Liver (tissue), 9 donors: ENCODE measurements around the gene TRIOBP. TPM values are rescaled to one million over a fixed set of nuclear protein-coding genes. Genes with fewer than 3 reads are reported as not detected.

ENCODE experiments used
- DNase-seq: peaks from one replicate; pipeline ENCODE4 v3.0.0-alpha.2; 2017; ENCODE audit warnings: low spot score
- H3K27ac ChIP-seq, 2 donors: one replicate each; pipeline ENCODE4 v1.7.0; 2013; ENCODE audit warnings: inconsistent platforms in 2 of 2, low read length in 2 of 2, control low read depth in 1 of 2, low read depth in 1 of 2, mild to moderate bottlenecking in 1 of 2
- H3K27me3 ChIP-seq, 4 donors: one replicate each; pipeline versions ENCODE4 v1.6.1 to v1.7.0; 2013; ENCODE audit warnings: low read length in 3 of 4, inconsistent platforms in 1 of 4, mild to moderate bottlenecking in 1 of 4, moderate library complexity in 1 of 4; ENCODE audit not compliant: control insufficient read depth in 4 of 4, insufficient read depth in 4 of 4
- H3K36me3 ChIP-seq, 4 donors: one replicate each; pipeline versions ENCODE4 v1.6.1 to v1.7.0; 2013; ENCODE audit warnings: low read length in 3 of 4, mild to moderate bottlenecking in 3 of 4, low read depth in 1 of 4, moderate library complexity in 1 of 4; ENCODE audit not compliant: control insufficient read depth in 4 of 4, insufficient read depth in 3 of 4
- H3K4me1 ChIP-seq, 4 donors: one replicate each; pipeline versions ENCODE4 v1.6.1 to v1.7.0; 2013; ENCODE audit warnings: low read length in 3 of 4, mild to moderate bottlenecking in 3 of 4, moderate library complexity in 1 of 4; ENCODE audit not compliant: control insufficient read depth in 4 of 4, insufficient read depth in 4 of 4
- H3K4me3 ChIP-seq, 3 donors: one replicate each; pipeline versions ENCODE4 v1.6.1 to v1.7.0; 2013; ENCODE audit warnings: low read length in 3 of 3, control low read depth in 1 of 3, low read depth in 1 of 3, mild to moderate bottlenecking in 1 of 3
- H3K9ac ChIP-seq, 2 donors: one replicate each; pipeline ENCODE4 v1.7.0; 2013; ENCODE audit warnings: low read length in 2 of 2, mild to moderate bottlenecking in 2 of 2, moderate library complexity in 2 of 2, control low read depth in 1 of 2, low read depth in 1 of 2
- H3K9me3 ChIP-seq, 4 donors: one replicate each; pipeline versions ENCODE4 v1.6.1 to v1.7.0; 2013; ENCODE audit warnings: low read length in 3 of 4; ENCODE audit not compliant: control insufficient read depth in 4 of 4
- CTCF ChIP-seq: fragments of 150-350 bp; IDR thresholded peaks from 2 replicates; pipeline ENCODE4 v1.5.1; 2017; ENCODE audit warnings: improper control_type of control experiment, low read depth, low read length; ENCODE audit not compliant: missing input control
- EGR1 ChIP-seq, 2 donors: IDR thresholded peaks; 2 replicates each; pipeline ENCODE4 v1.6.1; 2016 to 2018; ENCODE audit warnings: antibody characterized with exemption in 2 of 2, low read depth in 2 of 2
- FOXA2 ChIP-seq: IDR thresholded peaks from 2 replicates; pipeline ENCODE4 v1.6.1; 2016; ENCODE audit warnings: antibody characterized with exemption
- GABPA ChIP-seq, 2 donors: IDR thresholded peaks in 1 of 2; conservative IDR thresholded peaks in 1 of 2; 2 replicates each; pipeline ENCODE4 v1.6.1; 2016; ENCODE audit warnings: antibody characterized with exemption in 2 of 2, mild to moderate bottlenecking in 1 of 2, moderate library complexity in 1 of 2
- HNF4A ChIP-seq, 2 donors: conservative IDR thresholded peaks; 2 replicates each; pipeline ENCODE4 v1.6.1; 2016; ENCODE audit warnings: antibody characterized with exemption in 2 of 2, mild to moderate bottlenecking in 2 of 2
- HNF4G ChIP-seq: IDR thresholded peaks from 2 replicates; pipeline ENCODE4 v1.6.1; 2016; ENCODE audit warnings: antibody characterized with exemption
- NR2F2 ChIP-seq: IDR thresholded peaks from 2 replicates; pipeline ENCODE4 v1.6.1; 2016; ENCODE audit warnings: antibody characterized with exemption
- RXRA ChIP-seq, 2 donors: IDR thresholded peaks; 2 replicates each; pipeline ENCODE4 v1.6.1; 2017 to 2018; ENCODE audit warnings: antibody characterized with exemption in 2 of 2, mild to moderate bottlenecking in 1 of 2
- TAF1 ChIP-seq: conservative IDR thresholded peaks from 2 replicates; pipeline ENCODE4 v1.6.1; 2016; ENCODE audit warnings: antibody characterized with exemption, mild to moderate bottlenecking
- YY1 ChIP-seq: IDR thresholded peaks from 2 replicates; pipeline ENCODE4 v1.6.1; 2016; ENCODE audit warnings: antibody characterized with exemption, mild to moderate bottlenecking
- ZBTB33 ChIP-seq: IDR thresholded peaks from 2 replicates; pipeline ENCODE4 v1.6.1; 2016; ENCODE audit warnings: antibody characterized with exemption
- WGBS: extraction: QIAGEN DNeasy Blood & Tissue Kit; methylation state at CpG from one replicate; pipeline ENCODE4 v1.1.7; 2013; 5-methylcytosine and 5-hydroxymethylcytosine counted together
- polyA plus RNA-seq, 2 donors: library from polyadenylated mRNA; stranded (reverse) in 1 of 2; unstranded in 1 of 2; fragments of 200-250 nt in 1 of 2; fragments of >200 nt in 1 of 2; fragmentation: Nextera tagmentation in 1 of 2; extraction: Ambion mirVana in 1 of 2; gene quantifications; one replicate each; pipeline versions ENCODE4 v1.2.1 to v1.2.3, GENCODE V29; 2013 to 2015
- total RNA-seq, 2 donors: library from RNA; depleted of rRNA; stranded (reverse); fragments of >200 nt; gene quantifications; one replicate each; pipeline ENCODE4 v1.2.3, GENCODE V29; 2014
- TF ChIP-seq, protein P1 (sequence below): IDR thresholded peaks from 2 replicates; pipeline ENCODE4 v1.6.1; 2016; ENCODE audit warnings: antibody characterized with exemption, mild to moderate bottlenecking
- TF ChIP-seq, protein P2 (sequence below): IDR thresholded peaks from 2 replicates; pipeline ENCODE4 v1.6.1; 2016; ENCODE audit warnings: antibody characterized with exemption
- donor health status: healthy.
- donor health status: healthy.
- donor health status: healthy.
- donor health status: healthy.
- donor health status: healthy.

TRIOBP gene
- total and polyA plus RNA-seq, 4 donors: 4.8 to 41.1 (median 21.6) TPM

DNA sequence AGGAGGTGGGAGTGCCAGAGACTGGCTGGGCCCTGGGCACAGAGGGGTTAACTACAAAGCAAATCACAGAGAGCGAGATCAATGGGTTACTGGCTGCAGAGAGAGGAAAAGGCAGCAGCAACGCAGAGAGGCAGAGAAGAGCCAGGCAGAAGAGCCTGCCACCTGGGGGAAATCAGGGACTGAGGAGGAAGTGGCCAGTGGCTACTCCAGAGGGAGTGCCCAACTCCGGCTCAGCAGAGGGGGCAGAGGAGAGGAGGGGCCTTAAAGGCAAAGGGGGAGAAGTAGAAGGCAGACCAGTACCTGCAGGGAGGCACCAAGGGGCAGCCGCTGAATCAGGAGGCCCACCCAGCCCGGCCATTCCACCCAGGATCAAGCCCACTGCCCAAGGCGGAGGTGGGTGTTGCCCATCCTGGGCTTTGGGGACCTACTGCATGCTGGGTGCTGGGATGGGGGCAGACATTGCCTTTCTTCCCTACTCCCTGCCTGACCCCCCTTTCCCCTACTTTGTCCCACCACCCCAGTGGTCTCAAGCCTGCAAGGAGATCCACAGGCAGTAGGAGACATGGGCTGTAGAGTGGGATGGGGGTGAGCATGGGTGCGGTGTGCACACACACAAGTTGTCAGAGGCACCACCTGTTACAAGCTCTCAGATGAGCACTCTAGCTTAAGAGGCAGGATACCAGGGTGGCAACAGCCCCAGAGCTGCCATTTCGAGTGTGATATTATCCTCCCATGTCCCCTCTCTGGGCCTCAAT is 125.4 kb downstream of the TRIOBP start:
- H3K36me3 ChIP-seq: no peaks in the 10 kb centered on the region
- WGBS: 51% methylated on average over 8 of the region's 8 CpGs
- H3K4me3 ChIP-seq: no peak overlapping the region
- no peak for TF ChIP-seq FOXA2
- TF ChIP-seq, protein P1, sequence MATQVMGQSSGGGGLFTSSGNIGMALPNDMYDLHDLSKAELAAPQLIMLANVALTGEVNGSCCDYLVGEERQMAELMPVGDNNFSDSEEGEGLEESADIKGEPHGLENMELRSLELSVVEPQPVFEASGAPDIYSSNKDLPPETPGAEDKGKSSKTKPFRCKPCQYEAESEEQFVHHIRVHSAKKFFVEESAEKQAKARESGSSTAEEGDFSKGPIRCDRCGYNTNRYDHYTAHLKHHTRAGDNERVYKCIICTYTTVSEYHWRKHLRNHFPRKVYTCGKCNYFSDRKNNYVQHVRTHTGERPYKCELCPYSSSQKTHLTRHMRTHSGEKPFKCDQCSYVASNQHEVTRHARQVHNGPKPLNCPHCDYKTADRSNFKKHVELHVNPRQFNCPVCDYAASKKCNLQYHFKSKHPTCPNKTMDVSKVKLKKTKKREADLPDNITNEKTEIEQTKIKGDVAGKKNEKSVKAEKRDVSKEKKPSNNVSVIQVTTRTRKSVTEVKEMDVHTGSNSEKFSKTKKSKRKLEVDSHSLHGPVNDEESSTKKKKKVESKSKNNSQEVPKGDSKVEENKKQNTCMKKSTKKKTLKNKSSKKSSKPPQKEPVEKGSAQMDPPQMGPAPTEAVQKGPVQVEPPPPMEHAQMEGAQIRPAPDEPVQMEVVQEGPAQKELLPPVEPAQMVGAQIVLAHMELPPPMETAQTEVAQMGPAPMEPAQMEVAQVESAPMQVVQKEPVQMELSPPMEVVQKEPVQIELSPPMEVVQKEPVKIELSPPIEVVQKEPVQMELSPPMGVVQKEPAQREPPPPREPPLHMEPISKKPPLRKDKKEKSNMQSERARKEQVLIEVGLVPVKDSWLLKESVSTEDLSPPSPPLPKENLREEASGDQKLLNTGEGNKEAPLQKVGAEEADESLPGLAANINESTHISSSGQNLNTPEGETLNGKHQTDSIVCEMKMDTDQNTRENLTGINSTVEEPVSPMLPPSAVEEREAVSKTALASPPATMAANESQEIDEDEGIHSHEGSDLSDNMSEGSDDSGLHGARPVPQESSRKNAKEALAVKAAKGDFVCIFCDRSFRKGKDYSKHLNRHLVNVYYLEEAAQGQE: no peak
- H3K4me1 ChIP-seq: peaks cover 14 to 55% (median 41%) of the 10 kb centered on the region in 4 donors
- no peaks in the 10 kb centered on the region for H3K9me3 ChIP-seq
- H3K27ac ChIP-seq: no peak overlapping the region
- DNase-seq: no peak
- H3K27me3 ChIP-seq: peaks cover 0 to 4% (median 0%) of the 10 kb centered on the region in 4 donors
- no peak overlapping the region for H3K9ac ChIP-seq

GRCh38 chr22:37823134-37823985 is 126.5 kb downstream of the TRIOBP start, which contains the start of gene GALR3:
GALR3 (plus strand) TSS chr22:37823382; CDS start chr22:37823407, 25 bp downstream.
- H3K36me3 ChIP-seq: no peaks in the 10 kb centered on the region
- peaks cover 0 to 4% (median 0%) of the 10 kb centered on the region in 4 donors for H3K27me3 ChIP-seq
- H3K4me3 ChIP-seq: no peak within 1 kb of the TSS
- H3K9ac ChIP-seq: no peak within 1 kb of the TSS
- no peak for TF ChIP-seq GABPA (IDR thresholded peaks at IDR 0.05 in 1 of 2, conservative IDR thresholded peaks at IDR 0.05 in 1 of 2)
- TF ChIP-seq CTCF: no peak
- no peak for TF ChIP-seq RXRA (IDR thresholded peaks at IDR 0.05)
- TF ChIP-seq ZBTB33: no peak
- no peak for TF ChIP-seq TAF1
- TF ChIP-seq EGR1 (IDR thresholded peaks at IDR 0.05; ENCODE audit: low read depth in 2 of 2): no peak
- TF ChIP-seq, protein P1: no peak
- TF ChIP-seq, protein P2, sequence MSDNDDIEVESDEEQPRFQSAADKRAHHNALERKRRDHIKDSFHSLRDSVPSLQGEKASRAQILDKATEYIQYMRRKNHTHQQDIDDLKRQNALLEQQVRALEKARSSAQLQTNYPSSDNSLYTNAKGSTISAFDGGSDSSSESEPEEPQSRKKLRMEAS: no peak
- no peak for TF ChIP-seq YY1
- no peak for TF ChIP-seq HNF4A (conservative IDR thresholded peaks at IDR 0.05)
- no peak for TF ChIP-seq HNF4G
- no peak for TF ChIP-seq NR2F2
- peaks cover 14 to 44% (median 32%) of the 10 kb centered on the region in 4 donors for H3K4me1 ChIP-seq
- 58% methylated on average over 21 of the region's 21 CpGs for WGBS
- H3K27ac ChIP-seq: no peak within 1 kb of the TSS
- no peaks in the 10 kb centered on the region for H3K9me3 ChIP-seq
- DNase-seq: no peak
